Left renal cortex interstitium (tissue), 4 donors: ENCODE data around the gene CENPP. TPM values are rescaled to one million over a fixed set of nuclear protein-coding genes. Genes with fewer than 3 reads are reported as not detected.

Experiments used
- DNase-seq, 4 donors: peaks; one replicate each; pipeline ENCODE4 v3.0.0-alpha.2; 2013; ENCODE audit warnings: low read depth in 4 of 4, low spot score in 2 of 4, missing footprints in 1 of 4
- polyA plus RNA-seq, 4 donors: library from polyadenylated mRNA; unstranded; fragments of 120-200 nt; gene quantifications; one replicate each; pipeline ENCODE4 v1.2.1, GENCODE V29; 2013; ENCODE audit not compliant: insufficient read length in 4 of 4

The CENPP gene
- polyA plus RNA-seq, 4 donors: 5.8 to 7.5 (median 6.3) TPM

DNA sequence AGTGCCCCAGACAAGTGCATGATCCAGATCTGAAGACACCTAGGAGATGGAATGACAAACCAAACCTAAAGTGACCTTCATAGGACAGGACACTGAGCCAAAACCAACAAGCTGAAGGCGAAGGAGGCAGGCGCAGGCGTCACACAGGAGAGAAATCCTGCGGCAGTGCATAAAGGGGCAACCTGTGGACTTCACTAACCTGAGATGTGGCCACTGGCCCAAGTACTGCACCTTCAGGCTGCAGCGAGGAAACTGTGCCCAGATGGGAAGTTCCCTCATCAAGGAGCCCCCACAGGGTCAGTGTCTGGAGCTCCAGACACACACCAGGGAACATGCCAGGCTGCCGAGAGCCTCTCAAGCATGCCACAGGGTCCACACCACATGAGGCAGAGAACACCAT, 340.5 kb downstream of the CENPP start:
- DNase-seq: no peak

DNA sequence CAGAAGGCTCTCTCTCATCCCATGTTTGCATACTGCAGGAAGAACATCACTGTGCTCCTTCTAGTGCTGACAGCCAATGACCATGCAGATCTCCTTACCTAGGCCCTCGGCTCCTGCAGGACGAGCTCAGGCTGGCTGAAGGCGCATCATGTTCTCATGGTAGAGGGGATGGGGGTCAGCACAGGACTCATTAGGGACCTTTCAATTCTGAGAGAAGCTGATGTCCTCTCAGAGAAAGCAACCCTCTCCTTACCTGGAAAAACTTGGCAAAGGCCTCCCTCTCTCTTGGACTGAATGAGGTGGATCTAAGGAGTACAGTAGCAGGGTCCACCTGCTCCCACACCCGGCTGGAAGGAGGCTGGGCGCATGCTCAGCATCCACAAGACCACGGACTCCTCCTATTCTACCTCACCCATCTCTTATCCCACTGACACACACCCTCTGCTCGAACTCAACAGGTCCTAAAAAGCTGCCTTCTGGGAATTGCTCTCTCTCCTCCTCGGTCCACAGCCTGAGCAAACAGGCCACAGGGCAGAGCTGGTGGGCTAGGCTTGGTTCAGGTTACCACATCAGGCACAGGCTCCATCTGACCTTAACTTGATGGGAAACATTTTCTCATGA, 341.3 kb downstream of the CENPP start:
- DNase-seq: no peak

DNA sequence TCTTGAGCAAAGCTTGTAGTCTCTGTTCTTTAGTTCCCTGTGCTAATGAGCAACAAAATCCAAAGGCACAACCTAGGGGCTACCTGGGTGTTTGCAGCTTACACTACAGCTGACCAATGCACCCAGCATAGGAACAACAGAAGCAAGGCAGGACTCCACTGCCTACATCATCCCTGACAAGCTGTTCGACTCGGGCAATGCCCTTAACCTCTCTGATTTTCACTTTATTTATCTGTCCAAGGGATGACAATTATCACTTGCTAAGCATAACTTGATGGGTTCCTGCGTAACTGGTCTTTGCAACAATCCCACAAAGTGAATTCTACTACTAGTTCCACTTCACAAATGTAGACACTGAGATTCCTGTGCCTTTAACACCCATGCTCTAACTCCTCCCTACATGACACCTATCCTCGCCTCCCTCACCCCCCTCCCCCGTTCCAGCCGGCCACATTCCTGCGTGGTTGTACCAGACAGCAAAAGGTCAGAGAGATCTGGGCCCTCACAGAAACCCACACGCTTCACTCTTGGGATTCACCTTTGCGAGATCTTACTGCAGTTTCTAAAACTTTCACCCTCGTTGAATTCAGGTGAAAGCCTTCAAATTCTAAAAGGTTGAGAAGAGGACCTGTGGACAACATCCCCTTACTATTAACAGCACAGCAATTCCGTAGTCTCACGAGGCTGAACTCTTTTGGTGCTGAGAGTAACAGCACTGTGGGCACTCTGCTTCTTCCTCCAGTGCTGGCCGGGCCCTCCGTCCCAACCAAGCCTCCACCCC, 343.2 kb downstream of the CENPP start:
- peak in 3 of 4 donors; percentile 2 to 7 (median 3) for DNase-seq

DNA sequence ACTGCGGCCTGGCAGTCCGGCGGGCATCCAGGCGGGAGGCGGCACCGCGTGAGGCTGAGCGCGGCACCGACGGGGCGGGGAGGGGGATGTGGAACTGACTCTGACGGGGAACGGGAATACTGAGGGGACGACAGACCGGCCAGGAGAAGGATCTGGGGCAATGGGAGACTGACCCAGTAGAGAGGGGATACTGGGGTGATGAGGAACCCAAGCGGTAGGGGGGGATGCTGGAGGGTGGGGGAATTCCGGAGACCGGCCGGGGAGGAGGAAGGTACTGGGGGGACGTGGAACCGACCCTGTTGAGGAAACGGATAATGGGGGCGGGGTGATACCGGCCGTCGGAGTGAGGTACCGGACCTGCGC, 343.8 kb downstream of the CENPP start:
- peak in 2 of 4 donors; percentile 2 for DNase-seq

Other genes starting within 250 kb of the CENPP start
- 100 to 1,000 TPM in 2 of 4 donors, 10 to 100 TPM in 2; 88.6 to 105 (median 97.5) TPM for gene SPTLC1, start 210.5 kb upstream of the CENPP start, polyA plus RNA-seq
- gene IARS1, start 32.3 kb upstream of the CENPP start, polyA plus RNA-seq: 100 to 1,000 TPM in 2 of 4 donors, 10 to 100 TPM in 2; 82.7 to 124 (median 100.0) TPM
- 10 to 100 TPM; 36.1 to 65.7 (median 48.5) TPM for gene NOL8, start 603 bp upstream of the CENPP start, polyA plus RNA-seq
- gene OGN, start 78.6 kb downstream of the CENPP start, polyA plus RNA-seq: 10 to 100 TPM; 33.1 to 78.7 (median 54.6) TPM
- 1 to 10 TPM in 3 of 4 donors, under 1 TPM in 1; 0.76 to 3.7 (median 1.4) TPM for gene OMD, start 98.5 kb downstream of the CENPP start, polyA plus RNA-seq
- gene ASPN, start 156.6 kb downstream of the CENPP start, polyA plus RNA-seq: 10 to 100 TPM in 3 of 4 donors, 1 to 10 TPM in 1; 8.5 to 21.1 (median 14.9) TPM
- gene ECM2, start 210.0 kb downstream of the CENPP start, polyA plus RNA-seq: 10 to 100 TPM; 14.1 to 20.2 (median 17.1) TPM